ENCODE results near the gene THAP5. TPM values are rescaled to one million over a fixed set of nuclear protein-coding genes. Genes with fewer than 3 reads are reported as not detected.

The THAP5 gene
- total and polyA plus RNA-seq, 4 donors: 11.3 to 29.9 (median 15.5) TPM

DNA sequence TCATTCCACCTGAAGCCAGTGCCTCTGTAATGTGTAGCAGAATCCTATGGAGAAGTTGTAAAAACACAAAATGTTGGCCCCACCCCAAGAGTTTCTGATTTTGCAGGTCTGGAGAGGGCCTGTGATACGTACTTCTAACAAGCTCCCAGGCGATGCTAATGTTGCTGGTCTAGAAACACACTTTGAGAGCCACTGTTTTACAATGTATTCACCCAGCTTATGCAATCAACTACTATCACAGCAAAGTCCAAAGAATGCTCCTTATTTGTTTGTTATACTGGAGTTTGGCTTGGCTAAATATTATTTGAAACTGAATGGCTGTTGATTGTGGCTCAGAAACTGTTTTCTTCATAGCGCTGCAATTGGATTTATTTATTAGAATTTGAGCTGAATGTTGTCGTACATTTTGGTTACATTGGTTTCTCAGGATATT is 44.5 kb upstream of the THAP5 start:
- Histone ChIP-seq H3K36me3 (ENCODE audit: control insufficient read depth in 4 of 4, insufficient read depth in 3 of 4, low read depth in 1 of 4, low read length in 3 of 4) (no peaks in the 10 kb centered on the region), H3K27me3 (ENCODE audit: control insufficient read depth in 4 of 4, insufficient read depth in 4 of 4, low read length in 3 of 4) (no peaks in the 10 kb centered on the region), H3K9ac (ENCODE audit: low read depth in 1 of 2, low read length in 2 of 2) (peak overlapping the region in 1 of 2 donors; percentile 88), H3K4me1 (ENCODE audit: control insufficient read depth in 4 of 4, insufficient read depth in 4 of 4, low read length in 3 of 4) (peaks cover 0 to 52% (median 31%) of the 10 kb centered on the region in 4 donors), H3K4me3 (ENCODE audit: low read depth in 1 of 3, low read length in 3 of 3) (no peak overlapping the region), H3K27ac (ENCODE audit: low read depth in 1 of 2, low read length in 2 of 2) (peak overlapping the region; percentile 81 to 85), H3K9me3 (ENCODE audit: control insufficient read depth in 4 of 4, low read length in 3 of 4) (no peaks in the 10 kb centered on the region)
- 39% methylated on average over 4 of the region's 4 CpGs for WGBS
- DNase-seq (ENCODE audit: low spot score): no peak
- TF ChIP-seq RXRA (IDR thresholded peaks at IDR 0.05) (peak; percentile 26 to 60), CTCF (IDR thresholded peaks at IDR 0.05; ENCODE audit: low read depth, low read length, missing input control) (no peak), HNF4A (conservative IDR thresholded peaks at IDR 0.05) (peak; percentile 91 to 93), YY1 (IDR thresholded peaks at IDR 0.05) (peak; percentile 80), FOXA1 (IDR thresholded peaks at IDR 0.05) (peak; percentile 29), HNF4G (IDR thresholded peaks at IDR 0.05) (peak; percentile 64), ZBTB33 (IDR thresholded peaks at IDR 0.05) (peak; percentile 68), NR2F2 (IDR thresholded peaks at IDR 0.05) (no peak), EGR1 (IDR thresholded peaks at IDR 0.05; ENCODE audit: low read depth in 2 of 2) (peak in 1 of 2 donors; percentile 14), GABPA (IDR thresholded peaks at IDR 0.05 in 1 of 2, conservative IDR thresholded peaks at IDR 0.05 in 1 of 2) (peak in 1 of 2 donors; percentile 20), TAF1 (conservative IDR thresholded peaks at IDR 0.05) (peak; percentile 82), SP1 (IDR thresholded peaks at IDR 0.05) (peak; percentile 94), FOXA2 (IDR thresholded peaks at IDR 0.05) (peak; percentile 64), JUND (IDR thresholded peaks at IDR 0.05) (peak; percentile 43 to 64), ATF3 (IDR thresholded peaks at IDR 0.05) (peak; percentile 56), RAD21 (IDR thresholded peaks at IDR 0.05) (peak; percentile 33 to 42)
- TF ChIP-seq, protein P1, sequence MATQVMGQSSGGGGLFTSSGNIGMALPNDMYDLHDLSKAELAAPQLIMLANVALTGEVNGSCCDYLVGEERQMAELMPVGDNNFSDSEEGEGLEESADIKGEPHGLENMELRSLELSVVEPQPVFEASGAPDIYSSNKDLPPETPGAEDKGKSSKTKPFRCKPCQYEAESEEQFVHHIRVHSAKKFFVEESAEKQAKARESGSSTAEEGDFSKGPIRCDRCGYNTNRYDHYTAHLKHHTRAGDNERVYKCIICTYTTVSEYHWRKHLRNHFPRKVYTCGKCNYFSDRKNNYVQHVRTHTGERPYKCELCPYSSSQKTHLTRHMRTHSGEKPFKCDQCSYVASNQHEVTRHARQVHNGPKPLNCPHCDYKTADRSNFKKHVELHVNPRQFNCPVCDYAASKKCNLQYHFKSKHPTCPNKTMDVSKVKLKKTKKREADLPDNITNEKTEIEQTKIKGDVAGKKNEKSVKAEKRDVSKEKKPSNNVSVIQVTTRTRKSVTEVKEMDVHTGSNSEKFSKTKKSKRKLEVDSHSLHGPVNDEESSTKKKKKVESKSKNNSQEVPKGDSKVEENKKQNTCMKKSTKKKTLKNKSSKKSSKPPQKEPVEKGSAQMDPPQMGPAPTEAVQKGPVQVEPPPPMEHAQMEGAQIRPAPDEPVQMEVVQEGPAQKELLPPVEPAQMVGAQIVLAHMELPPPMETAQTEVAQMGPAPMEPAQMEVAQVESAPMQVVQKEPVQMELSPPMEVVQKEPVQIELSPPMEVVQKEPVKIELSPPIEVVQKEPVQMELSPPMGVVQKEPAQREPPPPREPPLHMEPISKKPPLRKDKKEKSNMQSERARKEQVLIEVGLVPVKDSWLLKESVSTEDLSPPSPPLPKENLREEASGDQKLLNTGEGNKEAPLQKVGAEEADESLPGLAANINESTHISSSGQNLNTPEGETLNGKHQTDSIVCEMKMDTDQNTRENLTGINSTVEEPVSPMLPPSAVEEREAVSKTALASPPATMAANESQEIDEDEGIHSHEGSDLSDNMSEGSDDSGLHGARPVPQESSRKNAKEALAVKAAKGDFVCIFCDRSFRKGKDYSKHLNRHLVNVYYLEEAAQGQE (IDR thresholded peaks at IDR 0.05): peak; percentile 86
- TF ChIP-seq, protein P2, sequence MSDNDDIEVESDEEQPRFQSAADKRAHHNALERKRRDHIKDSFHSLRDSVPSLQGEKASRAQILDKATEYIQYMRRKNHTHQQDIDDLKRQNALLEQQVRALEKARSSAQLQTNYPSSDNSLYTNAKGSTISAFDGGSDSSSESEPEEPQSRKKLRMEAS (IDR thresholded peaks at IDR 0.05): peak; percentile 52
